Skeletal muscle satellite cell (primary cell): ENCODE results near the gene AGPAT2.
A peak's percentile ranks its signal among the peaks of the same experiment; 100 is the strongest.

ENCODE experiments used
- H3K27me3 ChIP-seq: 2 replicates; pipeline ENCODE4 v1.7.0; 2013; ENCODE audit warnings: low read length; ENCODE audit not compliant: control insufficient read depth, insufficient read depth
- H3K36me3 ChIP-seq: 2 replicates; pipeline ENCODE4 v1.7.0; 2013; ENCODE audit warnings: mild to moderate bottlenecking, control low read depth, low read length; ENCODE audit not compliant: insufficient read depth
- H3K4me1 ChIP-seq: 2 replicates; pipeline ENCODE4 v1.7.0; 2013; ENCODE audit warnings: low read length; ENCODE audit not compliant: control insufficient read depth, insufficient read depth
- H3K4me2 ChIP-seq: 2 replicates; pipeline ENCODE4 v1.7.0; 2013; ENCODE audit warnings: mild to moderate bottlenecking, low read length
- H3K4me3 ChIP-seq: 2 replicates; pipeline ENCODE4 v1.7.0; 2013; ENCODE audit warnings: low read length
- H3K9ac ChIP-seq: 2 replicates; pipeline ENCODE4 v1.7.0; 2013; ENCODE audit warnings: mild to moderate bottlenecking, low read depth, low read length, moderate library complexity
- H3K9me3 ChIP-seq: replicated peaks from 2 replicates; pipeline ENCODE4 v1.7.0; 2013; ENCODE audit warnings: mild to moderate bottlenecking, control low read depth, low read length
- small RNA-seq: library from RNA; depleted of rRNA; stranded (forward); fragments of <200 nt; gene quantifications from one replicate; pipeline ENCODE3, GENCODE V24; 2012

The AGPAT2 gene

DNA sequence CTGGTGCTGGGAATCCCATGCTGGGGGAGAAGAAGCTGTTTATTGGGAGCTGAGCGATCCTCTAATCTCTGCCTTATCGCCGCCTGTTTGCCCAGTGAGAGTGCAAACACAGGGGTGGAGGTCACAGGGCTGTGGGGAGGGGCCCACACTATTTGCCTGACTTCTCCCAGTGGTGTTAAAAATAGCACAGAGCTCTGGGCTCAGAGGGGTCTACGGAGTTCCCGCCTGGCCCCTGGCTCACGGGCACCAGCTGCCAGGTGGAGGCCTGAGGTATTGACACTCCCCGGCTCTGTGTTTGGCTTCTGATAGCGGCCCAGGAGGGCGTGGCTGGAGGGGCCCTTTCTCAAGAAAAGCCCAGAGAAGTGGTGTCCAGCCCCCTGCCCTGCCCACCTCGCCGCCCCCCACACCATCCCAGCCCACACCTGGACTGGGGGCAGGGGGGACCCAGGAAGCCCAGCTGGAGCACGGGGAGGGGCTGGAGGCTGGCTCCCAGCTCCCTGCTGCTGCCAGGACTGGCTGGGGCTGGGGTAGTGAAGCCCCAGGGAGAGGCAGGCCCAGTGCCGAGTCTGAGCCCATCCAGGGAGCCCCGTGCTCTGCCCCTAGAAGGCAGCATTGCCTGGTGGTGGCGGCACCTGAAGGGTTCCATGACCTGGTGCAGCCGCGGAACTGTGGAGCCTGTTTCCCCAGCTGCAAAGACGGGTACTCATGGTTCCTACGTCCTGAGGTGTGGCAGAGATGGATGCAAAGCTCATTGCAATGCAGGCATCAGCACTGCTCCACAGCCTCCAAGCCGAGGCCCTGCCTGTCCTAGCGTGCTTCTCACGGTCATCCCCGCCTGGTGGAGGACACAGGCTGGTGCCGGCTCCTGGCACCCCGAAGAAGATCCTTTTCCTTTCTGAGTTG, 60.3 kb downstream of the AGPAT2 start:
- Histone ChIP-seq H3K9me3 (no peaks in the 10 kb centered on the region), H3K27me3 (no peaks in the 10 kb centered on the region), H3K4me1 (peaks cover 6% of the 10 kb centered on the region), H3K36me3 (no peaks in the 10 kb centered on the region), H3K9ac (no peak overlapping the region), H3K4me2 (no peak overlapping the region), H3K4me3 (no peak overlapping the region)

DNA sequence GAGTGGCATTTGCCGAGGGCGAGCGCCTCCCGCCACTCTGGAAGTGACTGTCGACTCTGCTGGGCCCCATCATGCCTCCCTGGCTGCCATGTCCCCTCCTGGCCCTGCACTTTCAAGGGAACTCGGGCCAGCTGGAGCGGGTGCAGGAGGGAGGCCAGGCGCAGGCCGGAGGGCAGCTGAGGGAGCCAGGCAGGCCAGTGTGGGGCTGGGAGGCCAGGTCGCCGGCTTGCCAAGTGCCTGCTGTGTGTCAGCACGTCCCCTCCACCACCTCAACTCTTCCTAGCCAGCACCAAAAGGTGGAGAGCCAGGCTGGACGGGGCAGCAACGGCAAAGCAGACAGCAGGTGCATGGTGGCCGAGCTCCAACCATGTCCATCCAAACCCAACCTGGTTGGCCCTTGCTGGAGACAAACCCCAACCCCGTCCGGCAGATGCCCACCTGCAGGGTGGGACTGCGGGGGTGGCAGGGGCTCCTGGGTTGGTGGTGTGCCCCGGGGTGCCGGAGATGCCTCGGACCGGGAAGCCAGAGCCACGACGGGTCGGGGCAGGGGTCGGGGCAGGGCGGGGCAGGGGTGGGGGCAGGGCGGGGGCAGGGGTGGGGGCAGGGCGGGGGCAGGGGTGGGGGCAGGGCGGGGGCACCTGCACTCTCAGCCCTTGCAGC, 61.1 kb downstream of the AGPAT2 start:
- H3K9ac ChIP-seq = no peak overlapping the region
- H3K27me3 ChIP-seq = no peaks in the 10 kb centered on the region
- H3K36me3 ChIP-seq = no peaks in the 10 kb centered on the region
- no peaks in the 10 kb centered on the region for H3K9me3 ChIP-seq
- H3K4me1 ChIP-seq = peaks cover 6% of the 10 kb centered on the region
- H3K4me3 ChIP-seq = no peak overlapping the region
- H3K4me2 ChIP-seq = no peak overlapping the region

DNA sequence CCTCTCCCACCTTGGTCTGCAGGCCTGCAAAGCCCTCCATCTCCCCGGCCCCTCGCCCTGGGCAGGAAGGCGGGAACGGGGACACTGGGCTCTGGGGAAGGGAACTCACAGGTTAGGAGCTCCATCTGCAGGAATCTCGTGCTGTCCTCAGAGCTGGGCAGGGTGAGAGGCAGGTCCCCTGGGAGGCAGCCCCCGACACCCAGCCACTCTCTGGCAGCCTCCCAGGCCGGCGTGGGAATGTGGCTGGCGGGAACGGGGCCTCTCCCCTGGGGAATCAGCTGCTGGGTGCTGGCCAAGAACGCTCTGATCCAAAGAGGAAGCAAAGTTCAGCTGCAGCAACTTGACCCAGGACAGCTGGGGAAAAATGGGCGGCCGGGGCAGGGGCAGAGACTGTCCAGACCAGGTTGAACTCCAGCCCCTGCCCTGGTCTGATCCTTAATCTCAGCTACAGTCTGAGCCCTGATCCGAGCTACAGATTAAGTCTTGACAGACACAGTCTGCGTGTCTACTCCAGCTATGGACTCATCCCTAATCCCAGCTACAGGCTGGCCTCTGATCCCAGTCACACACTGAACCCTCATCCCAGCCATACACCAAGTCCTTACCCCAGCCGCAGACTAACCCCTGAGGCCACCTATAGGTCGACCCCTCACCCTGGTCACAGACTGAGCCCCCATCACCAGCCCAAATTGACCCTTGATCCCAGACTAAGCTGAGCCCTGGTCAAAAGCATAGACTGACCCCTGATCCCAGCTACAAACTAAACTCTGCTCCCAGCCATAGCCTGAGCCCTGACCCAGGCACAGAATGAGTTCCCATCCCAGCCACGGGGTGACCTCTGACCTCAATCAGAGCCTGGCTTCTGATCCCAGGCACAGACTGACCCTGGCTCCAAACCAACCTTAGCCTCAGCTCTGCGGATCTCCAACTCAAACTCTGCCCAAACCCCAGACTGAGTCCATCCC, 61.9 kb downstream of the AGPAT2 start:
- Histone ChIP-seq H3K4me2 (no peak overlapping the region), H3K9me3 (no peaks in the 10 kb centered on the region), H3K4me1 (peaks cover 6% of the 10 kb centered on the region), H3K4me3 (no peak overlapping the region), H3K27me3 (no peaks in the 10 kb centered on the region), H3K36me3 (no peaks in the 10 kb centered on the region), H3K9ac (no peak overlapping the region)

DNA sequence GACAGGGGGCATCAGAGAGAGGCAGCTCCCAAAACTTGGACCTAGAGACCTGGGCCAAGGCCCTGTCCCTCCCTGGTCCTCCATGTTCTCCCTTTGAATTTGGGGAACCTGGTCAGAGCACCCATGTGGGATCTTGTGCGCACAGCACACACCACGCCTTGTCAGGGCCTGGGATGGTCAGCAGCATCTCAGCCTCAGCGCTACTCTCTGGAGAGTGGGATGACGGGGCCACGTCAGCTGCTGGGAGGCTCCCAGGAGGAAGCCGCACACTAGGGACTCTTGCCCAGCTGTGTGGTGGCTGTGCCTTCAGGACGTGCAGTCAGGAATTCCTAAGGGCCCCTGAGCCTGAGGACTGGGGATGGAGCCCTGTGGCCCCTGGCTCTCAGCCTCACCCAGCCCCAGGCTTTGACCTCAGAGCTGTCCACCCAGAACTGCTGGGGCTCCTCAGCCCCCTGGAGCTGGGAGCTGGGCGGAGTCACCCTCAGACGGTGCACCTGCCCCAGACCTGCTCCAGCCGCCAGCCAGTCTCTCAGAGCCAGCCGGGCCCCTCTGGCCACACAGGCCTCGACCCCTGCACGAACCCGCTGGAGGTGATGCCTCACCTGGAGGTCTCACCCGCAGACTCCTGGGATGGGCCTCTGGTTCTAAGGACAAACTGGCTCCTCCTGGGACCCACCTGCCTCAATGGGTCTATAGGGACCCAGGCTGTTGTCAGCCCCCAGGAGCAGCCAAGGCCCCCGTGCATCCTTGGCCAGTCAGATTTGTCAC, 62.9 kb downstream of the AGPAT2 start:
- Histone ChIP-seq H3K27me3 (peaks cover 2% of the 10 kb centered on the region), H3K9me3 (no peaks in the 10 kb centered on the region), H3K9ac (no peak overlapping the region), H3K36me3 (no peaks in the 10 kb centered on the region), H3K4me2 (no peak overlapping the region), H3K4me1 (peaks cover 6% of the 10 kb centered on the region), H3K4me3 (no peak overlapping the region)

DNA sequence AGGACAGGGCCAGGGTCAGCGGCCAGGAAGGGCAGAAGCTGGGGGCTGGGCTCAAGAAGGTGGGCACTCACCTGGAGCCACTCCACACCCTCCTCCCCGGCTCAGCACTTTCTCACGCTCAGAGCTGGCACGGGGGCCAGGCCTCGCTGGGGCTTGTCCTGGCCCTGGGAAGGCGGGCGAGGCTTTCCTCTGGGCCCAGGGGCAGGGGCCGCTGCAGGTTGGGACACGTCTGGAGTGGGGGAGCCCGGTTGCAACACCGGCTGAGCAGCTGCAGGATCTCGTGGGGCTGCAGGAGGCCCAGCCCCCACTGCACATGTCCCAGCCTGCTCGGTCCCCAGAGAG, 63.4 kb downstream of the AGPAT2 start:
- no peak overlapping the region for H3K4me3 ChIP-seq

More for the DNA sequence above, 63.4 kb downstream of the AGPAT2 start:
- Histone ChIP-seq H3K27me3 (peaks cover 7% of the 10 kb centered on the region), H3K9me3 (no peaks in the 10 kb centered on the region), H3K4me1 (peaks cover 6% of the 10 kb centered on the region), H3K9ac (no peak overlapping the region), H3K4me2 (no peak overlapping the region), H3K36me3 (no peaks in the 10 kb centered on the region)

Small RNA genes within 50 kb of the gene (small RNA-seq; reads per million reads assigned to genes)
- 80.0 reads per million, percentile 97 among the genes with 10 or more reads in this experiment for gene MIR126
